Fibroblast of lung (primary cell): Measurements from ENCODE around the gene IDH2.

Experiments used
- CTCF ChIP-seq, 2 donors: IDR thresholded peaks in 1 of 2; conservative IDR thresholded peaks in 1 of 2; 1 replicate in 1 of 2; 2 replicates in 1 of 2; pipeline ENCODE4 v1.5.1; 2011 to 2012; ENCODE audit warnings: low read length in 2 of 2, control low read depth in 1 of 2, inconsistent platforms in 1 of 2, low read depth in 1 of 2, mild to moderate bottlenecking in 1 of 2
- EZH2 ChIP-seq: IDR thresholded peaks from 2 replicates; pipeline ENCODE4 v1.5.1; 2012; ENCODE audit warnings: low read length, control low read depth, mild to moderate bottlenecking; ENCODE audit errors: missing control alignments

- TF ChIP-seq EZH2 (no peak), CTCF (conservative IDR thresholded peaks at IDR 0.05 in 1 of 2, IDR thresholded peaks at IDR 0.05 in 1 of 2; ENCODE audit: low read depth in 1 of 2, low read length in 2 of 2) (no peak)
These were observed 63.6 kb downstream of the IDH2 start for GRCh38 chr15:90038632-90039095.
